Thoracic aorta (tissue), 2 donors: ENCODE measurements around the gene WDR11. TPM values are rescaled to one million over a fixed set of nuclear protein-coding genes. Genes with fewer than 3 reads are reported as not detected.

ENCODE experiments used
- ATAC-seq: fragments of 150-250 bp; one replicate; pipeline ENCODE4 v1.8.0; 2017; ENCODE audit warnings: low read depth; ENCODE audit not compliant: insufficient number of reproducible peaks, low FRiP score
- DNase-seq: peaks from one replicate; pipeline ENCODE4 v3.0.0-alpha.2; 2020; ENCODE audit warnings: low spot score
- H3K27ac ChIP-seq, 2 donors: fragments of 200-600 bp; sonication (generic); 1 replicate in 1 of 2; 2 replicates in 1 of 2; pipeline ENCODE4 v1.5.1; 2016; ENCODE audit warnings: mild to moderate bottlenecking in 2 of 2, moderate library complexity in 2 of 2
- H3K27me3 ChIP-seq: fragments of 200-600 bp; sonication (generic); replicated peaks from 2 replicates; pipeline ENCODE4 v1.6.0; 2016; ENCODE audit warnings: mild to moderate bottlenecking; ENCODE audit not compliant: insufficient read depth
- H3K36me3 ChIP-seq: fragments of 200-600 bp; sonication (generic); one replicate; pipeline ENCODE4 v1.5.1; 2016
- H3K4me1 ChIP-seq, 2 donors: fragments of 200-600 bp; sonication (generic); 1 replicate in 1 of 2; 2 replicates in 1 of 2; pipeline versions ENCODE4 v1.5.1 to v1.6.0; 2016; ENCODE audit warnings: low read depth in 2 of 2, mild to moderate bottlenecking in 1 of 2; ENCODE audit not compliant: control insufficient read depth in 1 of 2
- H3K4me3 ChIP-seq: fragments of 200-600 bp; sonication (generic); 2 replicates; pipeline ENCODE4 v1.5.1; 2016; ENCODE audit warnings: mild to moderate bottlenecking
- H3K9me3 ChIP-seq: fragments of 200-600 bp; sonication (generic); 2 replicates; pipeline ENCODE4 v1.5.1; 2016
- CTCF ChIP-seq: fragments of 200-600 bp; sonication (generic); IDR thresholded peaks from one replicate; pipeline ENCODE4 v1.5.1; 2019; ENCODE audit warnings: antibody characterized with exemption
- total RNA-seq, 2 donors: library from RNA; depleted of rRNA; stranded (reverse); fragments of >200 nt; gene quantifications; one replicate each; pipeline versions ENCODE4 v1.1.0 to v1.2.3, GENCODE V29; 2016

The WDR11 gene
- total RNA-seq, 2 donors from 2014 or later = 51.3 to 95.8 TPM

- H3K9me3 ChIP-seq = peaks cover 5% of the 10 kb centered on the region
- H3K36me3 ChIP-seq = no peaks in the 10 kb centered on the region
- DNase-seq (no peak), ATAC-seq (no peak)
- no peak overlapping the region for H3K27ac ChIP-seq
- no peak for TF ChIP-seq CTCF
- peaks cover 6% of the 10 kb centered on the region for H3K27me3 ChIP-seq
- peaks cover 5 to 16% of the 10 kb centered on the region in 2 donors for H3K4me1 ChIP-seq
- peak overlapping the region; percentile 78 for H3K4me3 ChIP-seq
Measured at GRCh38 chr10:120949609-120950031, 98.5 kb downstream of the WDR11 start.

- no peaks in the 10 kb centered on the region for H3K36me3 ChIP-seq
- no peak for DNase-seq
Measured at GRCh38 chr10:120950051-120950561, 98.9 kb downstream of the WDR11 start.

GRCh38 chr10:120951288-120951687 is 100.1 kb downstream of the WDR11 start:
- DNase-seq (no peak), ATAC-seq (no peak)
- Histone ChIP-seq H3K36me3 (no peaks in the 10 kb centered on the region), H3K27me3 (peaks cover 6% of the 10 kb centered on the region), H3K9me3 (peaks cover 5% of the 10 kb centered on the region), H3K4me1 (peaks cover 5 to 12% of the 10 kb centered on the region in 2 donors), H3K27ac (no peak overlapping the region), H3K4me3 (no peak overlapping the region)
- no peak for TF ChIP-seq CTCF

More at GRCh38 chr10:120950051-120950561, 98.9 kb downstream of the WDR11 start:
- H3K4me1 ChIP-seq = peaks cover 5 to 16% of the 10 kb centered on the region in 2 donors
- peaks cover 6% of the 10 kb centered on the region for H3K27me3 ChIP-seq
- no peak overlapping the region for H3K27ac ChIP-seq
- H3K9me3 ChIP-seq = peaks cover 5% of the 10 kb centered on the region
- H3K4me3 ChIP-seq = peak overlapping the region; percentile 78
- TF ChIP-seq CTCF = no peak
- ATAC-seq = no peak

- ATAC-seq (no peak), DNase-seq (no peak)
- Histone ChIP-seq H3K9me3 (peaks cover 5% of the 10 kb centered on the region), H3K27ac (no peak overlapping the region), H3K4me3 (no peak overlapping the region), H3K4me1 (peaks cover 5 to 12% of the 10 kb centered on the region in 2 donors), H3K36me3 (no peaks in the 10 kb centered on the region), H3K27me3 (peaks cover 6% of the 10 kb centered on the region)
- no peak for TF ChIP-seq CTCF
Measured at GRCh38 chr10:120953897-120954296, 102.7 kb downstream of the WDR11 start.
